NCI-H345 treated with DMSO at 0.1 percent for 48 hours (cell line): Measurements from ENCODE around the gene TTC34.

Experiments used
- DNase-seq: peaks from one replicate; lab custom pipeline; 2025; ENCODE audit not compliant: unreplicated experiment; lab: John Stamatoyannopoulos, UW

TTC34 gene

DNA sequence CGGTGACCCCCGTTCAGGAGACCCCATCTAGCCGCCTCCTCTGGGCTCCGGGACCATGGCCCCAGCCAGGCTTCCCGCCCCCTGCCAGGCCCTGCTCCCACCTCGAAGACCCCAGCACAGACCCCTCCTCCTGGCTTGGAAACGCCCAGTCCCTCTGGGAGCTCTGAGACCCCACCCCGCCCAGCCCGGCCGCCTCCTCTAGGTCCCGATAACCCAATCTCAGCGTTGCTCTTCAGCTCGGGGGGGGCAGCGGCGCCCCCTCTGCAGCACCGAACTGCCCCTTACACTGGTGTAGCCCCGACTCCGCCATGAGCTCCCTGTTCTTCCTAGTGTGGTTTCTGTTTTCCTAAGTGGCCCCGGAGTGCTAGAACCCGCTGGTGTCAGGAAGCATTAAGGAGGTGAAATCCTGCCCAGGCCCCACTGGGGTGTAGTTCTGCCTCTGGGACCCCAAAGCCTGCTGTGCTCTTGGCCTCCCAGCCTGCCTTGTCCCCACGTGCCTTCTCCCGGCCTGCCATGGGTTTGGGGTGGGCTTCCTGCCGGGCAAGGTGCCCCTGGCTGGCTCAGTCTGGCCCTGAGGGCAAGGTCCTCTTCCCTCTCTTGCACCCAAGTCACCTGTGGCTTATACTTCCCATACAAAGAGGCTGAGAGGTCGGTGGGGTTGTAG is 157.9 kb downstream of the TTC34 start:
- DNase-seq, result no peak

DNA sequence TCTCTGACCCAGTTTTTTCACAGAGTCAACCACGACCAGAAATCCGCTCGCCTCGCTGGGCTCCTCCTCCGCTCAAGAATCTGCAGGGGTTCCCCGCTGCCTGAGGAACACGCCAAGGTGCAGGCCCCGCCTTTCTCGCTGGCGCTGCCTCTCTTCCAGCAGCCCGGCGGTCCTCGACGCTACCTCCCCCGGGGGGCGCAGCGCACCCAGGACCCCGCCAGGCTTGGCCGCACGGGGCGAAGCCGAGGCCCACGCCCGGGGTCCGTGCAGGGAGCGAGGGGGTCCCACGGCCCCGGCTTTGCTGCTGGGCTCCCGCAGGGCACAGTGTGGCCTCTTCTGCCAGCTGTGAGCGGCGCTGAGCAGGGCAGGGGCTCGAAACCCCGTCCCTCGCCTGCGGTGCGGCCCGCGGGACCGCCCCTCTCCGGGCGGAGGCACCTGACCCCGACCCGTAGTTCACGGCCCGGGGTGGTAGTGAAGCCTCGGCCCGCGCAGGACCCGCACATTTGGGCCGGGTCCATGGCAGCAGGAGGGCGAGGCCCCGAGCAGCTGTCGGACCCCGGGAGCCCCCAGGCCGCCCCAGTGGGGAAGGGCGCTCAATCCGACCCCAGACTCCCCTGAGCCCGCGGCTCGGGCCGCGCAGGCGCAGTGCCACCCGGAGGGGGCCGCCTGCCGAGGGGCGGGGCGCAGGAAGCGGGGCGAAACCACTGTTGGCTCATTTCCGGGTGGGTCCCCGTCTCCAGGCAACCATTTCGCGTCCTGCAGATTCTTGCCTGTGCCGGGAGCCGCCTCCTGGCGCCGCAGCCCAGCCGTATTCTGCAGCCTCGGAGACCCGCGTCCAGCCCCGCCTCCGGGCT is 158.7 kb downstream of the TTC34 start:
- peak; percentile 86 for DNase-seq

DNA sequence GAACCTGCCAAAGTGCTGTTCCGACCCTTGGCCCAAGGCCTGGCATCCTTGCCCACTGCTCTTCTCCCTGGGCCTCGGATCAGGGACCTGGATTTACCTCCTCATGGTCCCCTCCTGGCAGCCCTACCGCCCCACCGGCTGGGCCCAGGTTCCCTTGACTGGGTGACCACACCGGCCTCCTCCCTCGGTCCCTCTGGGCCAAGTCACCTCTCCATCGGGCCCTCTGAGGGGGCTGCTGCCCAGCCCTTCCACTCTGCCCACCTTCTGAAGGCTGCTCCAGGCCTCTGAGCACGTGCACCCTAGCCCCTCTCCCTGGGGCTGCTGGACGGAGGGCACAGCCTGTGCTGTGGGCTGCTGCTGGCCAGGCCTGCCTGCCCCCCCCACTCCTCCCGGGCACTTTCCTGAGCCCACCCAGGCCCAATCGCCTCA is 159.3 kb downstream of the TTC34 start:
- no peak for DNase-seq

DNA sequence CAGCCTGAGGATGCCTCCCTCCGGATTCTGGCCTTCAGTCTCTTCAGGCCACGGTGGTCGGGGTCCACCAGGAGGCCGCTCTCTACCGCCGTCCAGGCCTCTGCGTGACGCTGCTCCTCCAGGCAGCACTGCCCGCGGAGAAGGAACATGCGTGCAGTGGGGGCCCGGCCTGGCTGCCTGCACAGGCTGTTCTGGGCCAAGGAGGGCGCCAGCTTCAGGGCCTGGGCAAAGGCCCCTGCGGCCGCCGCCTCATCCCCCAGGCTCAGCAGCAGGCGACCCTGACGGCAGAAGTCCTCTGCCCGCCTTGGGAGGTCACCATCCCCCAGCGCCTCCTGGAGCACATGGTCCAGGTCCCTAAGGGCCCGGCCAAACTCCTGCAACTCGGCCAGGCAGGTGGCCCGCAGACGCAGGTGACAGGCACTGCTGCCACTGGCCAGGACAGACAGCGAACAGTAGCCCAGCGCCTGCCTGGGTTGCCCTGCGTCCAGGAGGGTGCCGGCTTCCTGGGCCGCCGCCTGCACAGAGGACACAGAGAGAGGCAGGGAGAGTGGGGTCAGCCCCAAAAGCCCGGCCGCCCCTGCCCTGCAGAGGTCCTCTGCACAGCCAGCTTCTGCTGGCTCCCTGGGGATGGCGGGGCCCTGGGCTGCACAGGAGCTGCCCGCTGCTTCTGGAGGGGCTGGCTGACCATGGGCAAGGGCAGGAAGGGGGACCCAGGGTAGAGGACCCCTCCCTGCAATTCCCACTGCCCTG is 159.9 kb downstream of the TTC34 start:
- DNase-seq, result no peak

DNA sequence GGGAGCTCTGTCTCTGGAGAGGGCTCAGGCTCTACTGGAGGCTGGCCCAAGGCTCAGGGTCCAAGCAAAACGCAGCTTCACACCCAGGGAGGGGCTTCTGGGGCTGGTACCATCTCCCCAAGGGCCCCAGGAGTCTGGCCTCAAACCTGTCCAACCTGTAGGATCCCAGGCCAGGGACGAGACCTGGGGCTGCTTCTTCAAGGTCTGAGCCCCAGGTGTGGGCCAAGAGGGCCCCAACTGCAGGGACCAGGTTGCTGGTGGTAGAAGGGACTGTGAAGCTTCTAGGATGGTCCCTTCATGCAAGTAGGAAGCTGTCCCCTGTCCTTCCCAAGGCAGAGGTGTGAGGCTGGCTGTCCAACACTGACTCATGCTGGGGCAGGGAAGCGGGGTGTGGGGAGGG is 160.9 kb downstream of the TTC34 start:
- DNase-seq, result no peak

DNA sequence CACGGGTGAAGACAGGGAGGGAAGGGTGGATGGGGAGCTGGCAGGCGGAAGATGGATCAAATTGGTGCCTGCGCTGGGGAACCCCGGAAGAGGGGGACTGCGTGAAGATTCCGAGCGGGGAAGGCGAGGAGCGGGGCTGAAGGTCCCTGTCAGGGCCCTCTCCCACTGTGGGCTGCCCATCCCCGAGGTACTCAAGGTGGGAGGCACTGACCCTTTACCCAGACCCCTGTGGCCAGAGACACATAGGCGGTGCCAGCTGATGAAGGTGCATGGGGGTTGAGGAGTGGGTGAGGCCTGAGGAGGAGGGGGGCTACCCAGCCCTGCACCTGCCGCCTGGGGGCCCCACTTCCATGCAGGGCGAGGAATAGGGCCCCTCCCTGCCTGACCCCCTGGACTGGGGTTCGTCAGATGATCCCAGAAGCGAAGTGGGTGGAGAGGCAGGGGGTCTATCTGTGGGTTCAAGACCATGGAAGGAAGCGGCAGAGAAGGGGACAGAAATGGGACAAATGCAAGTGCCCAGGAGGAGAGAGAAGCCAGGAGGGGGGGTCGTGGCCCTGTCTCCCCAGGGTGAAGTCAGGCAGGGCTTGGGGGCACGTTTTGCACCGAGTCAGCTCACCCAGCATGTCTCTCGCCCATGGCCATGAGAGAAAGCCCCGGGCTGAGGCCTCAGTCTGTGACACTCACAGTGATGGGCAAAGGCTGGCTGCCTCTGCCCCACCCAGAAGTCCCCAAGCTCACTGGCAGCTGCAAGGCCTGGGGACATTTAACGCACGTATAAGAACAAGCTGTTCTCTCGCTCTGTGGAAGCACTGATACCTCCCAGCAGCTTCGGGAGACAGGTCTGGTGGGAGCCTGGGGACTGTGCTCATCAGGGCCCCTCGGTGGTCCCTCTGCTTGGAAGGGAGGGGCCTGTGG is 161.6 kb downstream of the TTC34 start:
- no peak for DNase-seq

DNA sequence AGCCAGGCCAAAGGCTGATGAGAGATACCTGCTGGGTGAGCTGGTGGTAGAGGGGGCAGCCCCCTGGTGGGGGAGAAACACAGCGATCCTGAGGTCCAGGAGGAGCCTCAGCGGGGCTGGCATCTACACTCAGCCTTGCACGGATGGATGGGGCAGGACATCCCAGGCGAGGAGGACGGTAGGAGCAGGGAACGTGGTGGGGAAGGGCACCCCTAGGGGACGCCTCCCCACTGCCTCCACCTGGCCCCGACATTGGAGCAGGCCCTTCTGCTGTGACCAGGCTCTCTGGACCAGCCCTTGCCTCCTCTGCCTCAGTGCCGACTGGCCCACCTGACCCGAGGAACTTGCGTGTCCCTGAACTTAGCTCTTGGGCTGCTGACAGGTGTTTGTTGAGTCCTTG is 162.3 kb downstream of the TTC34 start:
- DNase-seq, result no peak

DNA sequence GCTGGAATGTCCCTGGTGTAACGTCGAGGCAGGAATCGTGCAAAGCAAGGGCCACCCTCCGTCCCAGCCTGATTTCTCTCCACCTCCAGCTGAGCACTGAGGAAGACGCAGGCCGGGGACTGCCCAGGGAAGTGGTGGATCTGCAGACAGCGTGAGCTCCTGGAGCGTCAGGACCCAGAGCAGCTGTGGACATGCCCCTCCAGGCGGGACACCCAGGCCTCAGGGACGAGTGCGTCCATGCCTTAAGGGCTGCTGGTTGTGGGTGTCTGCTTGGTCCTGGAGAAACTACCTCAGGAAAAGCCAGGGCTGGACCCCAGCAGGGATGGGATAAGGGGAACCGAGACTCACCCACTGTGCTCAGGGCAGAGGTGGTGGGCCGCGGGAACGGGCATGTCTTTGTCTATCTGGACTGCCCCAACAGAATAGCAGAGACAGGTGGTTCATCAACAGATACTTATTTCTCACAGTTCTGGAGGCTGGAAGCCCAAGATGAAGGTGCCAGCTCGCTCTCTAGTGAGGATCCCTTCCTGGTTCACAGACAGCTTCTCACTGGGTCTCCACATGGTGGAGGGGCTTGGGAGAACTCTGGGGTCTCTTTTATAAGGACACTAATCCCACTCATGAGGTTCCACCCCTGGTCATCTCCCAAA is 162.9 kb downstream of the TTC34 start:
- no peak for DNase-seq

DNA sequence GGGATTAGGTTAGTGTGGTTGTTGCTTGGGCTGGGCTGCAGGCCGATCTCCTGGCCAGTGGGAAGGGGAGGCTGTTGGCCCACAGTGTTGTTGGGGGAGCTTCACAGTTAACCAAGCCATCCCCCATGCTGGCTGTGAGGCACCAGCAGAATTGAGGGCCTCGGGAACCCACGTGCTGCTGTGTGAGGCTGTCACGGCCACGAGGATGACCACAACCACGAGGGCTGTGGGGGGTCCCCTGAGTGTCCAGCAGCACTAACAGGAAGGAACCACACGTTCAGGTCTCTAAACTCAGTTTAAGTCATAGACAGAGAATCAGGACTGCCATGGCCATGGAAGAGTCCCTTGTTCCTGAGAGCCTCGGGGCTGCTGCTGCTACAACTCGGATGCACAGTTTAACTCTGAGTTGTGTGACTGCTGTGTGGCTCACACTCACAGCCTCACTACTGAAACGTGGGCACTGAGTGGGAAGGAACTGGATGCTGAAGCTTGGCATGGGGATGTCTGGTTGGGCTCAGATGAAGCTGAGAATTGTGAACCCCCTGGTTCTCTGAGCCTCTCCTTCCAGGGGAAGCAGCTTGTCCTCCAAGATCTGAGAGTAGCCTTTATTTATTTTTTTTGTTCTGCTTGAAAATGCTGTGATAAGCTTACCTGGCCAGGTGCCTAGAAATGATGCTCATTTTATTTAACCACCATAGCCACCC is 163.9 kb downstream of the TTC34 start:
- DNase-seq, result no peak

DNA sequence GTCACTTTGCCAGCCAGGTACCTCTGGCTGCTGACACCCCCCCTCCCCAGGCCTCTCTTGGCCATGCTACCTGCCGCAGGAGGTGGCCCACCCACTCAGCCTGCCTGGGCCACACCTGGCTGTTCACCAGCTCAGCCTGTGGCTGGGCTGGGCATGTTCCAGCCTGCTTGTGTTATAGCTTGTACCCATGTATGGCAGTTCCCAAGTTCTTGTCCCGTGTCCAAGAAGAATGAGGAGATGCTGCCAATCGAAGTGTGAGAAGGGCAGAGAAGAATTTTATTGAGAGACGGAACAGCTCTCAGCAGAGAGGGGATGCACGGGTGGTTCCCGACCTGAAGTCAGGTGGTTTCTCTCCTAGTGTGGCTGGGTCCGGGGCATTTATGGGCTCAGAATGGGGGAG is 164.8 kb downstream of the TTC34 start:
- no peak for DNase-seq

DNA sequence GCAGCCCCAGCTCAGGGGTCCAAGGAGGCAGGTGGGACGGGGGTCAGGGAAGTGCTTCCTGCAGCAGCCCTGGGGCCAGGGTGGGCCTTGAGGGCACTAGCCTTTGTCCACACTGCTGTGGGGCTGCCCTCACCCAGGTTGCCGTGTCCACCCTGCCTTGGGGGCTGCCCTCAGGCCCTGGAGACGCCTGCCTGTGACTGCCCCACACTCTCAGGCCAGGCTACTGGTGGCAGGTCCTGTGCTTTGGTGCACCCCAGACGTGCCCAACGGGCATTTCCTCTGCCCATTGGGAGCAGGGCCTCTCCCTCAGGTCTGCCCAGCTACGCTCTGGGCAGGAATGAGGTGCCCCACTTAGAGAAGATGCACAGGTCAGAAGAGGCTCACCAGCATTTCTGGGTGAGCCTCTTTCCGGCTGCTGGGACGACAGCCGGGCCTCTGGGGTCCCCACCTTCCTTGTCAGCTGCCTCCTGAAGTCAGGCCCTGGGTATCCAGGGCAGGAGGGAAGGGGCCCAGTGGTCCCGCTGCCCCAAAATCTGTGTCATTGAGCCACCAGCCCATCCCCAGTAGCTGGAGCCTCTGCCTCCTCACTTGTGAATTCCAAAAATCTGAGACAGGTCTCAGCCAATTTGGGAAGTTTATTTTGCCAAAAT is 166.0 kb downstream of the TTC34 start:
- DNase-seq, result no peak

DNA sequence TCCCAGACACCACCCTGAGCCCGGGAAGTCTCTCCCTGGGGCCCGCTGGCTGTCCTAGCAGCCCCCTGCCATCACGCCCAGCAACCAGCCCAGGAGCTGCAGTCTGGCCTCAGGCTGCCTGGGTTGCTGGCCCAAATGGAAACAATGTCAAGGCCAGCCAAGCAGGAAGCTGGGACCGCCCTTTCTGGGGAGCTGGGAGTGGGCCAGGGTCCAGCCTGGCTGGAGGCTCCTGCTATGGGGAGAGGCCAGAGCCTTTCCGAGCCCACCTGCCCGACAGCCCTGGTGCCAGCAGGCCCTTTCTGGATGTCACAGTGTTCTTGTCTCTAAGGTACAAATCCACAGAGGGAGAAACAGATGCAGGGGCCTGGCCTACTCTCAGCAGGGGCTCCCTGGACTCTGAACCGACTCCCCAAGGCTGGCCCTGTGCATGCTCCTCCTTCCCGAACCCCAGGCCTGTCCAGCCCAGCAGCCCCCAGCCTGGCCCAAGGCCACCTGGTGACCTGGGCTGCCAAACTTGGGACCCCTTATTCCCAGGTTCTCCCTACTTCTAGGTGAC is 167.5 kb downstream of the TTC34 start:
- DNase-seq, result no peak

DNA sequence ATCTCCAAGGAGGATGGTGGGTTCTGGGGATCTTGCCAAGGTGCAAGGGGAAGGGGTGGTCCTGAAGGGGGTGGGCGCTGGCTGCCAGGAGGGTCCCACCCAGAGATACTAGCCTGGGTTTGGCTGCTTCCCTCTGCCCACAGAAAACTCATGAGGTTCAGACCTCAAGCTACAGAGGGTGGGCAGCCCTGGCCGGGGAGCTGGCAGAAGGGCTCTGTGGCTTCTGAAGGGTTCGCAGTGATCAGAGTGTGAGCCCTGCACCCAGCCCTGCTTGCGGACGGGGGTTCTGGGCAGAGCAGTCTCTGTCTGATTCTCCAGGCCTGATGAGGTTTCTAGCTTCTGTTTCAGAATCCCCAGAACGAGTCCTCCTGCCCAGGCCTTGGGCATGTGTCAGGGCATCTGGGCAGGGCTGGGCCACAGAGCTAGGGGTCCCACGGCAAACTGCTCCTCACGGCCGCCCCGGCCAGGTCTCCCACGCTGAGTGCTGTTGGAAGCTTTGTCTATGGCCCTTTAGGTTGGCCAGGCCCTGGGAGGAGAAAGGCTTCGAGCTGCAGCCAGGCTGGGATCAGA is 168.0 kb downstream of the TTC34 start:
- no peak for DNase-seq

DNA sequence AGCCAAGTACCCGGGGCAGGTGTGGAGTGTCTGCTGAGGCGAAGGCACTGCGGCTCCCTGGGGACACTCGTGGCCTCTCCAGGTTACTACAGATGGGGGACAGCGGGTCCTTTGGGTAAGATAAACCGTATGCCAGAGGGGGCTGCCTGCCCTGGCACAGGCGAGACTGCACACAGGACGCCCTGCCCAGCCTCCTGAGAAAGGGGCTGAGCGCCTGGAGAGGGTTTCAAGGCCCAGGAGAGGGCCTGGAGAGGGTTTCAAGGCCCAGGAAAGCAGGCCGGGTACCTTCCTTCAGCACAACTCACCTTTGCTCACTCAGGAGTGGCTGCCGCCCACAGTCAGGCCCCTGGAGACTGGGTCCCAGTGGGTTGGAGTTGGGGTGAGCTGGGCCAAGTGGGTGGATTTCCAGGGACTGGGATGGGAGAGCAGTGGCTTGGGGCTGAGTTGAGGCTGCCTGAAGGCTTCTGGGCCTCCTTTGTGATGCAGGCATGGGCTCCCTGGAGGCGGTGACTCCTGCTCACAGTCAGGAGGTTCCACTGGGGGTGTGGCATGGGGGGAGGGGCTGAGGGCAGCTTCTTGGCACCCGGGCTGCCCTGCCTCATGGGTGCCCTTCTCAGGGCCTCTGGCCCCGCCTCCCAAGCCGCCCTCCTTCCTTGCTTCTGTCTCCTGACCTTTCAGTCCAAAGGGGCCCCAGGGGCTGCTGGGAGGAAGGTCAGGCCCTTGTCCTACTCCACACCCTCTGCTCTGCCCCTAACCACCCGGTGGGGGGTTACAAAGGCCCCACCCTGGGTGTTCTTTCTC is 168.7 kb downstream of the TTC34 start, which contains the start of gene MMEL1:
MMEL1 (minus strand) TSS at position 456 of the 801 bp plus-strand sequence. CDS start 3,532 bp downstream, outside the sequence.
- no peak for DNase-seq

DNA sequence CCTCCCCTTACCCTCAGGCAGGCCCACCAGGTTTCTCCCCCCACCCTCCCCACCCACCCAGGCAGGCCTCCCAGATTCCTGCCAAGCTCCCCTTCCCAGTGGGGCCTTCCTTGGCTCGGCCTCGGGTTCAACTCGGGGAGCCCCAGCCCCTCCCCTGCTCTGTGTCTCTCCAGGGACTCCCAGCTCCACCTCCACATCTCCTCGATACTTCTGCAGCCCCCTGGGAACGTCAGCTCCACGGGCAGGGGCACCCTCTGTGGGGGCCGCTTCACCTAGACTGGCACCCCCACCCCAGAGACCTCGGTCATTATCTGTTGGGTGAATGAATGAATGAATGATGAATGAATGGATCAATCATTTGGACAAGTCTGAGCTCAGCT is 169.5 kb downstream of the TTC34 start:
- DNase-seq, result no peak

DNA sequence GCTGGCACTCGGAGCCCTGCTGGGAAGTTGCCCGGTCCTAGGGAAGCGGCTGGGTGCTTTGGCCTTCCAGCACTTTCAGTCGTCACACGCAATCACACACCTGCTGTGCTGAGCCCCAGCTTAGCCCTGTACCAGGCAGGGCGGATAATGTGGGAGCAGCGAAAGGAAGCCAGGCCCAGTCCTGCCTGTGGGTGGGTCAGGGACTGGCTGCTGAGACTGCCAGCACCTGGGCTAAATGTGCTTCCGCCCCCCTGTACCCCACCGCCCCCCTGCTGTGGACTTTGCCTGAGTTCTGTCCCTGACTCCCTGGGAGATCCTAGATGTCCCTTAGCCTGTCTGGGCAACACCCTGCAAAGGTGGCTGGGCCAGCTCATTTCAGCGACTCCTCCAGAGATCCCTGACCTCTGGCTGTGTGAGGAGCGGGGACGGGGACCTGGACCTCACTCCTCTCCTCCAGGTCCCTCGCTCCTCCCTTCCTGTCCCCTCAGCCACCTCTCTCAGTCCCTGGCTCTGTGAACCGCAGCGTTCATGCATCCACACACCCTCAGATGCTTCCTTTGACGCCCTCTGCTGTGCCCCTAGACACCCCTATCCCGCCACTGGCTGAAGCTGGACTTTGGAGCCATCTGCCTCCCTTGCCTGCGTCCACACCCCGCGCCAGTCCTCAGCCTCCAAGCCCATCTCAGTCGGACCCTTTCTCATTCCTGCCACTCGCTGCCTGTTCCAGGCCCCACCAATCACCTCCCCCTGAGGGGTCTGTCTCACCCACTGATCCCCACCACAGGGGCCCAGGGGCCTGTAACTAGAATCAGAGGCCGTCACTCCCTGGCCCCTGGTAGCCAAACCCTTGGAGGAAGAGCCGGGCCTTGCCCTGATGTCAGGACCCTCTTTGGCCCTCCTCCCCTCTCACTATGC is 170.1 kb downstream of the TTC34 start:
- DNase-seq, result no peak
